ENCODE measurements around the gene PSAP. TPM values are rescaled to one million over a fixed set of nuclear protein-coding genes. Genes with fewer than 3 reads are reported as not detected.

The PSAP gene
- total RNA-seq, 1 experiment from 2014 or later: 336 TPM

- Histone ChIP-seq H3K79me1 (ENCODE audit: insufficient read depth, low read depth, low read length, poor library complexity, severe bottlenecking) (no peaks in the 10 kb centered on the region), H3K4ac (ENCODE audit: low read depth, low read length) (no peak overlapping the region), H3K9me3 (ENCODE audit: control insufficient read depth, low read depth, low read length) (no peaks in the 10 kb centered on the region), H2BK15ac (ENCODE audit: low read depth, low read length) (no peak overlapping the region), H4K8ac (replicated peaks; ENCODE audit: insufficient read length, low read depth, low read length) (no peak overlapping the region), H3K4me1 (ENCODE audit: insufficient read depth, low read length) (no peaks in the 10 kb centered on the region), H2AFZ (ENCODE audit: low read length) (no peak overlapping the region), H3K56ac (ENCODE audit: insufficient read length, low read depth, low read length) (no peak overlapping the region), H2AK5ac (ENCODE audit: insufficient read length, low read length) (no peak overlapping the region), H3K23ac (ENCODE audit: insufficient read length, low read depth, low read length) (no peak overlapping the region), H2BK5ac (ENCODE audit: insufficient read length, low read length) (no peak overlapping the region), H4K20me1 (ENCODE audit: control insufficient read depth, insufficient read depth, insufficient read length) (no peaks in the 10 kb centered on the region), H2BK20ac (ENCODE audit: low read depth, low read length, poor library complexity, severe bottlenecking) (no peak overlapping the region), H3K23me2 (ENCODE audit: insufficient read length, low read depth, low read length, poor library complexity, severe bottlenecking) (no peaks in the 10 kb centered on the region), H3T11ph (ENCODE audit: low read length) (no peak overlapping the region), H2BK120ac (ENCODE audit: low read depth, low read length, poor library complexity, severe bottlenecking) (no peak overlapping the region), H2BK12ac (ENCODE audit: insufficient read length, low read depth, low read length) (no peak overlapping the region), H3K4me2 (ENCODE audit: insufficient read depth, insufficient read length, low read length) (peak overlapping the region; percentile 51), H3K18ac (ENCODE audit: insufficient read length, low read depth, low read length) (no peak overlapping the region), H4K91ac (ENCODE audit: insufficient read length, low read depth, low read length) (no peak overlapping the region), H3K9ac (ENCODE audit: extremely low read depth, insufficient read length, low read length) (no peak overlapping the region), H3K14ac (ENCODE audit: insufficient read depth, low read length) (peak overlapping the region; percentile 24; the same call in 1 of the 2 replicates), H4K5ac (ENCODE audit: insufficient read length, low read depth, low read length) (no peak overlapping the region), H3K27ac (ENCODE audit: insufficient read length, low read depth, low read length) (no peak overlapping the region), H3K27me3 (ENCODE audit: insufficient read depth, low read length) (peaks cover 5% of the 10 kb centered on the region; the same call in 1 of the 2 replicates), H3K79me2 (ENCODE audit: insufficient read depth, low read length) (no peaks in the 10 kb centered on the region)
- Mint-ChIP-seq H3K27me3 (ENCODE audit: low read depth) (peaks cover 39% of the 10 kb centered on the region), H3K4me1 (peaks cover 3 to 4% of the 10 kb centered on the region in 2 experiments; a peak in 2 of 4 replicates), H3K4me3 (peak overlapping the region; percentile 56 to 74; a peak in 4 of 5 replicates), H3K36me3 (ENCODE audit: insufficient read depth in 1 of 3, low read depth in 3 of 3) (no peaks in the 10 kb centered on the region; a peak in 1 of 7 replicates), H3K9me3 (peaks cover 0 to 3% of the 10 kb centered on the region in 2 experiments; a peak in 1 of 5 replicates), H3K27ac (no peak overlapping the region)
- no CpG with 5 or more reads among the region's 4 CpGs for WGBS (ENCODE audit: extremely low coverage, insufficient read length, low lambda C conversion rate)
- no peak for TF ChIP-seq CTCF (conservative IDR thresholded peaks at IDR 0.05)
- DNase-seq: no peak
Observed at GRCh38 chr10:71772832-71773220, 78.2 kb downstream of the PSAP start.

All from H9 (cell line).